OCI-LY3 (cell line): ENCODE results near the gene HIPK1.
"Not testable (repeated sequence)": the region's sequence is repeated elsewhere in the genome, so short reads cannot be mapped to it uniquely, and the experiment has no call there.

Source experiments
- H2AFZ ChIP-seq: fragments of 200-600, 300-600 bp; shearing (Covaris generic); 2 replicates; pipeline ENCODE4 v1.6.0; 2014; ENCODE audit warnings: antibody characterized with exemption, low read depth, low read length
- H3K27ac ChIP-seq: fragments of 200-600, 300-600 bp; sonication (generic); 2 replicates; pipeline ENCODE4 v1.5.1; 2014; ENCODE audit warnings: mild to moderate bottlenecking, low read length, moderate library complexity, mixed read lengths
- H3K27me3 ChIP-seq: fragments of 200-600, 300-600 bp; sonication (generic); 2 replicates; pipeline ENCODE4 v1.6.1; 2014; ENCODE audit warnings: low read depth, low read length, mixed read lengths
- H3K36me3 ChIP-seq: fragments of 200-600, 300-600 bp; sonication (generic); replicated peaks from 2 replicates; pipeline ENCODE3; 2014; ENCODE audit warnings: low read depth, low read length, mixed read lengths
- H3K4me1 ChIP-seq: fragments of 300-600, 200-600 bp; sonication (generic); 2 replicates; pipeline ENCODE4 v1.6.1; 2014; ENCODE audit warnings: low read length, mixed read lengths
- H3K4me2 ChIP-seq: fragments of 200-600, 300-600 bp; sonication (generic); 2 replicates; pipeline ENCODE4 v1.6.1; 2014; ENCODE audit warnings: low read length, mixed read lengths
- H3K4me3 ChIP-seq: fragments of 300-600, 200-600 bp; sonication (generic); 2 replicates; pipeline ENCODE4 v1.5.1; 2014; ENCODE audit warnings: antibody characterized with exemption, mild to moderate bottlenecking, low read length, moderate library complexity
- H3K79me2 ChIP-seq: fragments of 300-600, 200-600 bp; shearing (Covaris generic); 2 replicates; pipeline ENCODE4 v1.6.1; 2014; ENCODE audit warnings: mild to moderate bottlenecking, low read length, mixed read lengths
- H3K9ac ChIP-seq: fragments of 300-600, 200-600 bp; shearing (Covaris generic); 2 replicates; pipeline ENCODE4 v1.6.0; 2014; ENCODE audit warnings: mild to moderate bottlenecking, low read length, moderate library complexity
- H3K9me3 ChIP-seq: fragments of 200-600, 300-600 bp; shearing (Covaris generic); 2 replicates; pipeline ENCODE4 v1.6.1; 2014; ENCODE audit warnings: low read length, mixed read lengths; ENCODE audit not compliant: insufficient read depth
- H4K20me1 ChIP-seq: fragments of 200-600, 300-600 bp; sonication (generic); 2 replicates; pipeline ENCODE4 v1.6.1; 2016; ENCODE audit warnings: low read length, mixed read lengths; ENCODE audit not compliant: insufficient read depth
- CTCF ChIP-seq: fragments of 200-600, 300-600 bp; sonication (generic); IDR thresholded peaks from 2 replicates; pipeline ENCODE4 v1.5.1; 2014; ENCODE audit warnings: antibody characterized with exemption, low read length, low read depth
- EZH2phosphoT487 ChIP-seq: fragments of 200-600 bp; shearing (Covaris generic); IDR thresholded peaks from 2 replicates; pipeline ENCODE4 v1.6.1; 2018; ENCODE audit warnings: antibody characterized with exemption, mixed run types, low read depth

HIPK1 gene

GRCh38 chr1:113999799-114000198 lies 70.7 kb downstream of the HIPK1 start:
- H4K20me1 ChIP-seq, result no peaks in the 10 kb centered on the region
- no peaks in the 10 kb centered on the region for H3K27me3 ChIP-seq
- H3K9ac ChIP-seq, result no peak overlapping the region
- no peaks in the 10 kb centered on the region for H3K36me3 ChIP-seq
- no peaks in the 10 kb centered on the region for H3K79me2 ChIP-seq
- no peak for TF ChIP-seq EZH2phosphoT487
- TF ChIP-seq CTCF, result no peak
- no peak overlapping the region for H3K27ac ChIP-seq
- no peaks in the 10 kb centered on the region for H3K9me3 ChIP-seq
- no peak overlapping the region for H3K4me2 ChIP-seq
- H2AFZ ChIP-seq, result no peak overlapping the region
- no peaks in the 10 kb centered on the region for H3K4me1 ChIP-seq
- no peak overlapping the region for H3K4me3 ChIP-seq

DNA sequence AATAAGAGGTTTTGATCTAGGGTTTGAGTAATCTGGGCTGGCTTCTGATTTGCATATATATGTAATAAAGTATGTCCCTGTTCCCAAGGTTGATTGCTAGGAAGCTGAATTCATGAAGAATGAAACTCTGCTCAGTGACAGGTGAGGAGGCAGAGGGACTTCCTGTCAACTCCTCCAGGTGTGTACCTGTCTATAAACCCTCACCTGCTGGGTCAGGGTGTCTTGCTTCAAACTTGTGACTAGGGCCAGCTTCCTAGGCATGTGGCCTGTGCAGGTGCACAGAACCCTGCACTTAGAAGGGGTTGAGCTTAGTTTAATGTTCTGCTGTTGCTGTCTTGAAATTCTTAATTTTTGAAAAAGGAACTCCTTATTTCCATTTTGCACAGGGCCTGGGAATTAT lies 71.3 kb downstream of the HIPK1 start:
- Histone ChIP-seq H3K4me3 (no peak overlapping the region), H3K9ac (no peak overlapping the region), H3K27ac (no peak overlapping the region), H3K4me2 (no peak overlapping the region), H3K27me3 (no peaks in the 10 kb centered on the region), H3K4me1 (no peaks in the 10 kb centered on the region), H3K9me3 (no peaks in the 10 kb centered on the region), H2AFZ (no peak overlapping the region), H4K20me1 (no peaks in the 10 kb centered on the region), H3K36me3 (no peaks in the 10 kb centered on the region), H3K79me2 (no peaks in the 10 kb centered on the region)
- no peak for TF ChIP-seq CTCF
- TF ChIP-seq EZH2phosphoT487, result no peak

DNA sequence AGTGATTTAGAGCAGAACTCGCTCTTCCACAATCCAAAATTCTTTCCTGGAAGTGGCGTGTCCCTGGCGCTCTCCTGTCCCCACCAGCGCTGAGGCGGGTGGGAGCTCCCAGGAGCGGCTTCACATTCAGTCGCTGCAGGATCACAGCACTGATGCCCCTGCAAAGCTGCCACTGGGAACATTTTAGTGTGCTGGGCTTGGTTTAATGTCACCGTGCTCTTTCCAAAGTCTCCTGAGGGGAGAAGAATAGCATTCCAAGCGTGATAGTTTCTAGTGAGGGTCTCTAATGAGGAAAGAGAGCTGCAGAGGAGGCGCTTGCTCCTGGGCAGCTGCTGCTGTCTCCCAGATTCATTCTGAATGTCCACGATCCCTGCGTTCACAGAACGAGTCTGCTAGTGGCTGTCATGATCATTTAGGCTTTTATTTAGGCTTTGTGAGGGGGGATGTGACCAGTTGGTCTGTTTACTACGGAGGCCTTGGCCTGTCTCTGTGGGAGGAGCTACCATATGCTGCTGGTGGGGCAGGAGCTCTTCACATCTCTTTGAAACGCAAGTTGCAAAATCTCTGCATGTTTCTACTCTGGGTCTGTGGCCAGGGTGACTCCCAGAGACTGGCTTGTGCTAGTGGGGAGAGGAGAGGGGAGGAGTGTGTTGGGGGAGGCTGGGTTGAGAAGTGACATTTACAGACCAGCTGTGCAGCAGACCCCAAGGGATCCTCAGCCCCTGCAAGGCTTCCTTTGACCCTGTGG lies 73.5 kb downstream of the HIPK1 start:
- no peaks in the 10 kb centered on the region for H3K79me2 ChIP-seq
- no peak overlapping the region for H2AFZ ChIP-seq
- no peak for TF ChIP-seq EZH2phosphoT487
- TF ChIP-seq CTCF, result no peak
- H3K9ac ChIP-seq, result no peak overlapping the region
- no peaks in the 10 kb centered on the region for H3K36me3 ChIP-seq
- no peak overlapping the region for H3K4me3 ChIP-seq
- H3K4me1 ChIP-seq, result no peaks in the 10 kb centered on the region
- H3K27ac ChIP-seq, result no peak overlapping the region
- no peak overlapping the region for H3K4me2 ChIP-seq
- H3K27me3 ChIP-seq, result no peaks in the 10 kb centered on the region
- no peaks in the 10 kb centered on the region for H3K9me3 ChIP-seq
- no peaks in the 10 kb centered on the region for H4K20me1 ChIP-seq

GRCh38 chr1:114003431-114003830 lies 74.3 kb downstream of the HIPK1 start:
- no peaks in the 10 kb centered on the region for H3K36me3 ChIP-seq
- no peaks in the 10 kb centered on the region for H3K4me1 ChIP-seq
- H3K27ac ChIP-seq, result no peak overlapping the region
- H3K27me3 ChIP-seq, result no peaks in the 10 kb centered on the region
- H3K79me2 ChIP-seq, result no peaks in the 10 kb centered on the region
- H3K9ac ChIP-seq, result no peak overlapping the region
- H3K4me2 ChIP-seq, result no peak overlapping the region
- no peak overlapping the region for H3K4me3 ChIP-seq
- no peaks in the 10 kb centered on the region for H3K9me3 ChIP-seq
- no peak for TF ChIP-seq CTCF
- no peak for TF ChIP-seq EZH2phosphoT487
- no peaks in the 10 kb centered on the region for H4K20me1 ChIP-seq
- H2AFZ ChIP-seq, result no peak overlapping the region

- H3K4me3 ChIP-seq, H3K4me2 ChIP-seq, H3K9ac ChIP-seq: not testable (repeated sequence)
Measured at GRCh38 chr1:114006825-114007224, 77.7 kb downstream of the HIPK1 start.

More at GRCh38 chr1:114006825-114007224, 77.7 kb downstream of the HIPK1 start:
- H3K4me1 ChIP-seq, H4K20me1 ChIP-seq, H3K9me3 ChIP-seq, H3K36me3 ChIP-seq, H3K27me3 ChIP-seq, H3K27ac ChIP-seq, H2AFZ ChIP-seq, H3K79me2 ChIP-seq: not testable (repeated sequence)
